Transverse colon (tissue), 4 donors: ENCODE measurements around the gene TNFAIP8L3. TPM values are rescaled to one million over a fixed set of nuclear protein-coding genes. Genes with fewer than 3 reads are reported as not detected.

Experiments used
- DNase-seq: peaks from one replicate; pipeline ENCODE4 v3.0.0-alpha.2; 2019
- H3K27ac ChIP-seq, 4 donors: fragments of 200-600 bp; sonication (generic); 2 replicates each; pipeline ENCODE4 v1.5.1; 2016 to 2018; ENCODE audit warnings: inconsistent platforms in 4 of 4
- H3K27me3 ChIP-seq: fragments of 200-600 bp; sonication (generic); 2 replicates; pipeline ENCODE4 v1.5.1; 2017; ENCODE audit warnings: inconsistent platforms
- H3K36me3 ChIP-seq, 4 donors: fragments of 200-600 bp; sonication (generic); 2 replicates each; pipeline ENCODE4 v1.5.1; 2017 to 2019; ENCODE audit warnings: inconsistent platforms in 4 of 4
- H3K4me1 ChIP-seq, 4 donors: fragments of 200-600 bp; sonication (generic); 2 replicates each; pipeline ENCODE4 v1.5.1; 2017 to 2020; ENCODE audit warnings: inconsistent platforms in 4 of 4
- H3K4me3 ChIP-seq, 4 donors: fragments of 200-600 bp; sonication (generic); 1 replicate in 1 of 4; 2 replicates in 3 of 4; pipeline versions ENCODE4 v1.5.1 to v1.6.1; 2017 to 2019; ENCODE audit warnings: inconsistent platforms in 4 of 4
- H3K9me3 ChIP-seq, 2 donors: fragments of 200-600 bp; sonication (generic); 2 replicates each; pipeline ENCODE4 v1.5.1; 2017 to 2019; ENCODE audit warnings: inconsistent platforms in 2 of 2
- CTCF ChIP-seq, 5 experiments: fragments of 200-600 bp in 3 of 5; fragments of 450-650 bp in 2 of 5; sonication (generic) in 3 of 5; IDR thresholded peaks; 1 replicate in 2 of 5; 2 replicates in 3 of 5; pipeline ENCODE4 v1.5.1; 2016 to 2017; ENCODE audit warnings: antibody characterized with exemption in 5 of 5, inconsistent platforms in 3 of 5, mild to moderate bottlenecking in 2 of 5, moderate library complexity in 1 of 5
- EP300 ChIP-seq: sonication (generic); formaldehyde crosslinking; IDR thresholded peaks from one replicate; pipeline ENCODE4 v1.6.1; 2017; ENCODE audit warnings: antibody characterized with exemption, low read depth
- POLR2A ChIP-seq: fragments of 450-650 bp; IDR thresholded peaks from one replicate; pipeline ENCODE4 v1.6.1; 2016; ENCODE audit warnings: antibody characterized with exemption, mild to moderate bottlenecking, moderate library complexity
- POLR2AphosphoS5 ChIP-seq, 3 donors: sonication (generic); formaldehyde crosslinking; IDR thresholded peaks; one replicate each; pipeline ENCODE4 v1.6.1; 2016; ENCODE audit warnings: antibody characterized with exemption in 3 of 3
- WGBS, 2 donors: methylation state at CpG; one replicate each; pipeline ENCODE4 v1.1.5; 2018; ENCODE audit warnings: low coverage in 1 of 2; 5-methylcytosine and 5-hydroxymethylcytosine counted together
- in situ Hi-C, 4 donors: fragments of 200-750 bp; cut with MboI; loops; one replicate each; pipeline versions ENCODE4 v1.15.0 to v1.15.1; 2017; ENCODE audit warnings: low sequenced_read_pairs in 3 of 4, low pct_ligation_motif_present in 1 of 4, low pct_unique_long_range_greater_than_20kb in 1 of 4
- intact Hi-C: fragments of 100-400 bp; cut with DNase I; formaldehyde crosslinking; loops from one replicate; pipeline ENCODE4 v1.15.1; 2023; ENCODE audit warnings: low total_unique reads
- total RNA-seq, 4 donors: library from RNA; depleted of rRNA; stranded (reverse); fragments of >200 nt; gene quantifications; one replicate each; pipeline ENCODE4 v1.1.0, GENCODE V29; 2016

Gene TNFAIP8L3
- total RNA-seq, 4 donors from 2014 or later, result 6.8 to 35.5 (median 8.6) TPM

DNA sequence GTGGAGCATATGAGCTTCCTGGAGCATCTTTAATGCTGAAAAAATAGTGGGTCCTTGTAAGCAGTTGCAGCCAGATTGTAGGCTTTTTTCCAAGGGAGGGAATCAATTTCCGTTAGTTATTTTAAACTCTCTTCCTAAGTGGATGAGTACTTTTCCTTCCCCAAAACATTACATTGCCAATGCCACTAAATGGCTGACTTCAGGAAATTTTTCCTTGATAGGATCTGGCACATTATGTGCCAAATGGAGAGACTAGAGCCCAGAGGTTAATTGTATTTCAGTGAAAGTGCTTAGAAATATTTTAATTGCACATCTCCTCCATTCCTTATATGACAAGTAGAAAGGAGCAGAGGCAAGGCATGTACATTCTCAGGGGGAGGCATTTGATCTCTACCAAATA, 83.5 kb downstream of the TNFAIP8L3 start:
- TF ChIP-seq POLR2A (no peak), CTCF (IDR thresholded peaks at IDR 0.05) (no peak), EP300 (no peak), POLR2AphosphoS5 (IDR thresholded peaks at IDR 0.05) (no peak)
- H3K4me3 ChIP-seq, result no peak overlapping the region
- no peaks in the 10 kb centered on the region for H3K9me3 ChIP-seq
- no peak overlapping the region for H3K27ac ChIP-seq
- no peaks in the 10 kb centered on the region for H3K27me3 ChIP-seq
- peaks cover 0 to 9% (median 0%) of the 10 kb centered on the region in 4 donors for H3K36me3 ChIP-seq
- no peaks in the 10 kb centered on the region for H3K4me1 ChIP-seq
- intact Hi-C loops, result no loop called here
- WGBS, 2 donors, result 73 to 80% methylated on average over 1 of the region's 1 CpG
- DNase-seq, result no peak
- in situ Hi-C loops, result no loop called here

GRCh38 chr15:51007131-51007666, 87.5 kb downstream of the TNFAIP8L3 start:
- TF ChIP-seq CTCF (IDR thresholded peaks at IDR 0.05), result no peak
- no peak for TF ChIP-seq POLR2AphosphoS5 (IDR thresholded peaks at IDR 0.05)
- no peak for TF ChIP-seq EP300
- TF ChIP-seq POLR2A, result no peak

More at GRCh38 chr15:51007131-51007666, 87.5 kb downstream of the TNFAIP8L3 start:
- Histone ChIP-seq H3K4me3 (no peak overlapping the region), H3K9me3 (no peaks in the 10 kb centered on the region), H3K27me3 (no peaks in the 10 kb centered on the region), H3K4me1 (no peaks in the 10 kb centered on the region), H3K27ac (no peak overlapping the region), H3K36me3 (peaks cover 0 to 9% (median 0%) of the 10 kb centered on the region in 4 donors)
- intact Hi-C loops, result no loop called here
- WGBS, 2 donors, result 92% methylated on average over 4 of the region's 4 CpGs
- DNase-seq, result no peak
- in situ Hi-C loops, result no loop called here

Other genes with a start within 250 kb of the TNFAIP8L3 start
- gene AP4E1, start 186.2 kb downstream of the TNFAIP8L3 start, total RNA-seq, result 10 to 100 TPM in 2 of 4 donors, 1 to 10 TPM in 2; 6.0 to 22.4 (median 9.9) TPM
- gene CYP19A1, start 243.7 kb upstream of the TNFAIP8L3 start, total RNA-seq, result not detected
- gene GLDN, start 246.7 kb upstream of the TNFAIP8L3 start, total RNA-seq, result 1 to 10 TPM in 2 of 4 donors, under 1 TPM in 1, not detected in 1; 0.48 to 3.7 (median 2.6) TPM